Mammary epithelial cell (primary cell): ENCODE results near the gene CH25H.
"Not testable (repeated sequence)": the region's sequence is repeated elsewhere in the genome, so short reads cannot be mapped to it uniquely, and the experiment has no call there.

Experiments
- CTCF ChIP-seq, 2 donors: IDR thresholded peaks in 1 of 2; conservative IDR thresholded peaks in 1 of 2; 2 replicates each; pipeline ENCODE4 v1.5.1; 2011 to 2012; ENCODE audit warnings: inconsistent platforms in 2 of 2, low read length in 2 of 2, mild to moderate bottlenecking in 2 of 2, control low read depth in 1 of 2, low read depth in 1 of 2; ENCODE audit not compliant: insufficient read depth in 1 of 2; ENCODE audit errors: extremely low read depth in 1 of 2
- EZH2 ChIP-seq: IDR thresholded peaks from 2 replicates; pipeline ENCODE4 v1.6.1; 2012; ENCODE audit warnings: low read length, inconsistent platforms, borderline replicate concordance

GRCh38 chr10:89247623-89248022 is 40.5 kb upstream of the CH25H start:
- TF ChIP-seq EZH2; CTCF (conservative IDR thresholded peaks at IDR 0.05 in 1 of 2, IDR thresholded peaks at IDR 0.05 in 1 of 2; ENCODE audit: extremely low read depth in 1 of 2, insufficient read depth in 1 of 2, low read depth in 1 of 2, low read length in 2 of 2): not testable (repeated sequence)
